NCI-H2029 treated with DMSO at 0.1 percent for 48 hours (cell line): ENCODE measurements around the gene SHPK.
"Not testable (repeated sequence)": the region's sequence is repeated elsewhere in the genome, so short reads cannot be mapped to it uniquely, and the experiment has no call there.

Experiments
- DNase-seq: peaks from one replicate; lab custom pipeline; 2025; lab: John Stamatoyannopoulos, UW

Gene SHPK

GRCh38 chr17:3590231-3590630, 45.8 kb downstream of the SHPK start:
- DNase-seq, result no peak

GRCh38 chr17:3589784-3590183, 46.3 kb downstream of the SHPK start:
- DNase-seq, result no peak

- DNase-seq, result no peak
Observed at GRCh38 chr17:3585826-3586225, 50.2 kb downstream of the SHPK start.

- no peak for DNase-seq
Observed at GRCh38 chr17:3583456-3583855, 52.6 kb downstream of the SHPK start.

GRCh38 chr17:3582915-3583314, 53.1 kb downstream of the SHPK start:
- no peak for DNase-seq

- DNase-seq, result not testable (repeated sequence)
Observed at GRCh38 chr17:3578667-3579066, 57.4 kb downstream of the SHPK start.

GRCh38 chr17:3576970-3577369, 59.1 kb downstream of the SHPK start:
- DNase-seq, result no peak

GRCh38 chr17:3575511-3575910, 60.5 kb downstream of the SHPK start:
- DNase-seq, result no peak

GRCh38 chr17:3574231-3574630, 61.8 kb downstream of the SHPK start:
- DNase-seq, result no peak

- DNase-seq, result no peak
Observed at GRCh38 chr17:3573246-3574100, 62.6 kb downstream of the SHPK start.

- DNase-seq, result no peak
Observed at GRCh38 chr17:3572231-3572630, 63.8 kb downstream of the SHPK start.

- no peak for DNase-seq
Observed at GRCh38 chr17:3571043-3571900, 64.8 kb downstream of the SHPK start.

GRCh38 chr17:3569534-3570137, 66.4 kb downstream of the SHPK start:
- DNase-seq, result no peak

GRCh38 chr17:3566551-3566950, 69.5 kb downstream of the SHPK start:
- no peak for DNase-seq

GRCh38 chr17:3565143-3565542, 70.9 kb downstream of the SHPK start:
- DNase-seq, result no peak

GRCh38 chr17:3564241-3564640, 71.8 kb downstream of the SHPK start:
- DNase-seq, result not testable (repeated sequence)

GRCh38 chr17:3559270-3559645, 76.8 kb downstream of the SHPK start:
- no peak for DNase-seq

- no peak for DNase-seq
Observed at GRCh38 chr17:3558603-3559269, 77.3 kb downstream of the SHPK start.
